HUES6 (cell line): Measurements from ENCODE around the gene HTRA3.

Source experiments
- H3K27ac ChIP-seq: 2 replicates; pipeline ENCODE4 v1.7.0; 2013; ENCODE audit warnings: low read depth, mild to moderate bottlenecking, low read length, inconsistent platforms
- H3K27me3 ChIP-seq: 2 replicates; pipeline ENCODE4 v1.6.1; 2013; ENCODE audit warnings: low read length; ENCODE audit not compliant: control insufficient read depth, insufficient read depth
- H3K36me3 ChIP-seq: 2 replicates; pipeline ENCODE4 v1.6.1; 2013; ENCODE audit warnings: low read length; ENCODE audit not compliant: control insufficient read depth, insufficient read depth
- H3K4me1 ChIP-seq: 2 replicates; pipeline ENCODE4 v1.6.1; 2013; ENCODE audit warnings: low read length; ENCODE audit not compliant: control insufficient read depth, insufficient read depth
- H3K4me3 ChIP-seq: 2 replicates; pipeline ENCODE4 v1.5.1; 2013; ENCODE audit warnings: low read depth, low read length
- H3K9ac ChIP-seq: one replicate; pipeline ENCODE4 v1.6.1; 2013; ENCODE audit warnings: mild to moderate bottlenecking, low read length
- H3K9me3 ChIP-seq: 2 replicates; pipeline ENCODE4 v1.6.1; 2013; ENCODE audit warnings: low read depth, low read length; ENCODE audit not compliant: control insufficient read depth, insufficient read depth

HTRA3 gene

DNA sequence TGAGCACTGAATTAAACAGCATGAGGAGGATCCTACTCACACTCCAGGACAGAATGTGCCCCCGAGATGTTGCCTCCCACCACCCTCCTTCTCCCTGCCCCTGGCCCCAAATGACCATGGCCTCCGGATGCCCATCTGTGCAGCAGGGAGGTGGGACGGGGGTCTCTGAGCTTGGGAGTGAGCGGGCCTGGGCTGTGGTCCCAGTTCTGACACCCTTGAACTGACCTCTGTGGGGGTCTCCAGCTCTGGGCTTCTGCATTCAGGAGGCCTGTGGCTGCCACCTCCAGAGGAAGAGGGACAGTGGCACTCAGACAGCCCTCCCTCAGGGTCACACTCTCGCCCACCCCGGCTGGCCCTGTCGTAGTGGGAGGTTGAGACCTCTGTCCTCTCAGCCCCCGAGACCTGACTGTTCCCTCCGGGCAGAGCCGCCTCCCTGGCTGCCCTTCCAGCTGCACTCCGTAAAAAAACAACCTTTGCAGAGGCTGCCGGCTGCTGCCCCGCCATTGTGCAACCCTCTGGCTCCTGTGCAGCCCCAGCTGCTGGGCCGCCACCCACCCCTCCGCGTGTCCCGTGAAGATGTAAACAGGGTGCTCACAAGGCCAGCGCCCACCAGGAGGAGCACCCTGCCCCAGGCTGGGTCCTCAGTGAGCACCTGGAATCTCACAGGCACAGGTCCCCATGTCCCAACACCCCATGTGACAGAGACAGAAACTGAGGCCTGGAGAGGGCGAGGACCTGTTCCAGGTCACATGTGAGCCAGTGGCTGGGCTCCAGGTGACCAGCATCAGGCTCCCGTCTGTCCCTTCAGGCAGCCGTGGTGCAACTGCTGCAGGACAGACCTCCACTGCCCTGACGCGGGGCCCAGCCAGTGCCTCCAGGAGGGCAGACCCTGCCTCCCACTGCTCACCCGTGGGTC is 39.6 kb downstream of the HTRA3 start:
- H3K9ac ChIP-seq, result no peak overlapping the region
- peaks cover 6% of the 10 kb centered on the region; the same call in 1 of the 2 replicates for H3K9me3 ChIP-seq
- no peaks in the 10 kb centered on the region for H3K36me3 ChIP-seq
- peaks cover 9% of the 10 kb centered on the region for H3K4me1 ChIP-seq
- no peak overlapping the region for H3K27ac ChIP-seq
- no peaks in the 10 kb centered on the region; the same call in 1 of the 2 replicates for H3K27me3 ChIP-seq
- no peak overlapping the region for H3K4me3 ChIP-seq

DNA sequence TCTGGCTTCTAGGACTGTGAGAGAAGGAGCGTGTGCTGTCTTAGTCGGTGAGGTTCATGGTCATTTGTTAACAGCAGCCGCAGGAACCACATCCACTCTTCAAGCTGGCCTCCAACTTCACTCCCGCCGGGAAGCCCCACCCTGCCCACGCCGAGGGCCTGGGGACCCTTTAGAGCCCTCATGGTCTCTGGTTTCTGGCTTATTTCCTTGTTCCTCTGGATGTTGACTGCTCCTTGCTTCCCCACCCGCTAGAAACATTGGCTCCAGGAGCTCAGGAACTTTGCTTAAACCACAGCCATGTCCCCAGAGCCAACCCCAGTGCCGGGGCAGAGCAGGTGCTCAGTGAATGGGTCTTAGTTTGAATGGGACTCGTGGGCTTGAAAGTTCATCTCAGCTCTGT is 40.8 kb downstream of the HTRA3 start:
- Histone ChIP-seq H3K9me3 (peaks cover 6% of the 10 kb centered on the region; the same call in 1 of the 2 replicates), H3K27ac (no peak overlapping the region), H3K4me3 (no peak overlapping the region), H3K27me3 (no peaks in the 10 kb centered on the region; the same call in 1 of the 2 replicates), H3K9ac (no peak overlapping the region), H3K36me3 (no peaks in the 10 kb centered on the region), H3K4me1 (peaks cover 12% of the 10 kb centered on the region)

DNA sequence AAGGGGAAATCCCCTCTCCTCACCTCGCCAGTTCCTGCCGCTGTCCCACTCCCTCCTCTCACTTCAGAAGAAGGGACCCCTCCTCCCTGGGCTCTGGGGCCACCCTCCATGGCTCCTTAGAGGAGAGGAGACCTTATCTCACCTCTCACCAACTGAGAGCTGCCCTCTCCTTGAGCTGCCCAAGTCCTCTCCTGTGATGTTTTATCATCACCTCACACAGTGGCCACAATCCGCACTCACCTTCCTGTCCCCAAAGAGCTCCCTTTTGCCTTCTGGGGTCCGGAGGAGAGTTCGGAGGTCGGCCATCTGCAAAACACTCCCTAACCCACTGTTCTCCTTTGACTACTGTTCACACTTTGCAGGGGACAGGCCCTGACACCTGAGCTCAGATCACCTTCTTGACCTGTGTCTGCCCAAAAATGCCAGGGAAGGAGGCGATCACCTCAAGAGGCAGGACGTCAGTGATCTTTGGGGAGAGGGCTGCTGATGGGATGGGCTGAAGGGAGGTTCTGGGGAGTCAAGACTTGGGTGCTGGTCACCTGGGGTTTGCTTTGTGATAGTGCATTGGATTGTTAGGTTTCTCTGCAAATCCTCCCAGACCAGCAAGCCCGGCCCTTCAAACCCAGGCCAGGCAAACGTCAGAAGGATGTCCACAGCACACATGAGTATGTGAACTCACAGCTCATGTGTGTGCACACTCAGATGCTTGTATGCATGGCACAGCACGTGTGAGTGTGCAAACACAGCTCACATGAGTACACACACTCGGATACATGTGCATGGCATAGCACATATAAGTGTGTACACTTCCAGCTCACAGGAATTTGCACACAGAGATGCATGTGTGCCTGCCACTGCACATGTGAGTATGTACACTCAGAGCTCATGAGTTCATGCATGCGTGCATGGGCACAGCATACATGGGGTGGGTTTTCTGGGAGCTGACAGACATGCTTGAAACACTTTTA is 41.8 kb downstream of the HTRA3 start:
- Histone ChIP-seq H3K4me1 (peaks cover 21% of the 10 kb centered on the region), H3K4me3 (no peak overlapping the region), H3K27me3 (no peaks in the 10 kb centered on the region; the same call in 1 of the 2 replicates), H3K27ac (no peak overlapping the region), H3K9me3 (peaks cover 6% of the 10 kb centered on the region; the same call in 1 of the 2 replicates), H3K36me3 (no peaks in the 10 kb centered on the region), H3K9ac (no peak overlapping the region)

DNA sequence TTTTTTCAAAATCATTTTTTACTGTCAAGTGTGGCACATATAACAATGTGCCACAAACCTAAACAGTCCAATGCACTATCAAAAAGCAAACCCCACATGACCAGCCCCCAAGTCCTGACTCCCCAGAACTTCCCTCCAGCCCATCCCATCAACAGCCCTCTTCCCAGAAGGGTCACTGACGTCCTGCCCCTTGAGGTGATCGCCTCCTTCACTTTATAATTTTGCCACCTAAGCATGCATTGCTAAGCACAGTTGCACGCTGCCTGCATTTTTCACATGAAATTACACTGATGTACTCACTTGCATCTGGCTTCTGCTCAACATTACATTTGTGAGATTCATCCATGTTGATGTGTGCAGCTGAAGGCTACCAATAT is 42.5 kb downstream of the HTRA3 start:
- no peaks in the 10 kb centered on the region; the same call in 1 of the 2 replicates for H3K27me3 ChIP-seq
- H3K9ac ChIP-seq, result no peak overlapping the region
- H3K4me1 ChIP-seq, result peaks cover 21% of the 10 kb centered on the region
- H3K9me3 ChIP-seq, result peaks cover 6% of the 10 kb centered on the region; the same call in 1 of the 2 replicates
- no peak overlapping the region for H3K4me3 ChIP-seq
- H3K27ac ChIP-seq, result no peak overlapping the region
- H3K36me3 ChIP-seq, result no peaks in the 10 kb centered on the region

DNA sequence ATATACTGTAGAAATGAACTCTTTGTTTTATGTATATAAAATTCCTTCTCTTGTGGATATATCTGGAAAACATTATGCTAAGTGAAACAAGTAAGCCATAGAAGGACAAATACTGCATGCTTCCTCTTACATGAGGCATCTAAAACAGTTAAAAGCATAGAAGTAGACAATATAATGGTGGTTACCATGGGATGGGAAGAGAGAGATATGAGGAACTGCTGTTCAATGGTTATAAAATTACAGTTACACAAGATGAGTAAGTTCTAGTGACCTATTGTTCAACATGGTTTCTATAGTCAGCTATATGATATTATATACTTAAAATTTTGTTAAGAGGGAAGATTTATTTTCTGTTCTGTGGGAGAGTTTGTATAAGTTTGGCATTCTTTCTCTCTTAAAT is 43.4 kb downstream of the HTRA3 start:
- Histone ChIP-seq H3K9me3 (peaks cover 6% of the 10 kb centered on the region; the same call in 1 of the 2 replicates), H3K4me1 (peaks cover 22% of the 10 kb centered on the region), H3K4me3 (no peak overlapping the region), H3K36me3 (no peaks in the 10 kb centered on the region), H3K27me3 (no peaks in the 10 kb centered on the region; the same call in 1 of the 2 replicates), H3K27ac (no peak overlapping the region), H3K9ac (no peak overlapping the region)

DNA sequence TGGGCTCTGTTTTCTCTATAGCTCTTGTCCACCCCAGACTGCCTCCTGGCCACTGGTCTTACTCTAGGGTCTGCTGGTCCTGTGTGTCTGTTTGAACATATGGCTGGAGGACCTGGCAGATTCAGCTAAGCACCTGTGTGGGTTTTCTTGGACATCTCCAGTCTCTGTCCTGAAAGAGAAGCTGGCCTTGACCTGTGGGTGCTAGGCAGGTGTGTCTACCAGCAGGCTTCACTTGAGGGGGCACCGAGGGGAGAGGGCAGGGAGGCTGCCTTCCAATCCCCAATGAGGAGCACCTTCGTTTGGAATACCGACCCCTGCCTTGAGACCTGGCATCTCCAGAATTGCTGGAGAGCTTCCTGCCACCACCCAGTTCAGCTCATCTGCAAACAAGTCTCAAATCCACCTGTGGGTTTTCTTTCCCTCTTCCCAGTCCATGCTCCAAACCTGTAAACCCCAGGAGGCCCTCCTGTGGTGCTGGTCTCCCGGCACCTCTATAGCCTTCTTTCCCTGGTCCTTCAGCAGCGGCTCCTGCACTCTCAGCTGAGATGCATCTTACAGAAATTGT is 45.2 kb downstream of the HTRA3 start:
- H3K9me3 ChIP-seq, result peaks cover 6% of the 10 kb centered on the region; the same call in 1 of the 2 replicates
- no peak overlapping the region for H3K9ac ChIP-seq
- H3K27me3 ChIP-seq, result no peaks in the 10 kb centered on the region; the same call in 1 of the 2 replicates
- peaks cover 22% of the 10 kb centered on the region for H3K4me1 ChIP-seq
- H3K36me3 ChIP-seq, result no peaks in the 10 kb centered on the region
- H3K27ac ChIP-seq, result no peak overlapping the region
- no peak overlapping the region for H3K4me3 ChIP-seq

DNA sequence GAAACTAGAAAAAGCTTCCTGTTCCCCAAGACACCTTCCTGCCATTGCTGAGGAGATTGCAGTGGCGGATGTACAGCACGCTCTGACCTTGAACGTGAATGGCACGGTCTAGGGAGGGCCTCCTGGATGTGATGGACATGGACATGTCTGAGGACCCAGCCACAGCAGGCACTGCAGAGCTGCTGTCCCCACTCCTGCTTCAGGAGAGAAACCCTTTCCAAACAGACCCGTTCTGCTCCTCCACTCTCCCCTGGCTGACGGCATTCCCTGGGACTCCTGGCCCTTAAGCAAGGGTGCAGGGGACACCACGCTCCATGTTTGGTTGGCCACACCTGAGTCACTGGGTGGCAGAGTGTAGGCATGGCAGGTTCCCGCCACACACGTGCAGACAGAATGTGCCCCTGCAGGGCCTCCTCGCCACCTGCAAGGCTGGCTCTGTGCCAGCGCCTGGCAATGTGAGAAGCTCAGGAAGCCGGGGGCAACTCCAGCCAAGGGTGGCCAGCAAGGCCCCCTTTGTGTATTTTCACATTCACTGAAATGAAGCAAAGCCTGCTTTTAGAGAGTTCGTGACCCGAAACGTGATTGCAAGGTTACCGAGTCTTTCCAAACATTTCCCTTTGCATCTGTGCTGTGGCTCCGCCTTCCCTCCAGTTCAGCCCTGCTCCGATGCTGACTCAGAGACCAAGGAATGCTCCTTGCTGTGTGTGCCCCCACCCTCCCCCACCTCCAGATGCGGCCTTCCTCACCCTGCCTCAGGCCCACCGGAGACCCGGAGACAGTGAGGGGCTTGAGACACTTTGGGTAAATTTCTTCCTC is 46.1 kb downstream of the HTRA3 start:
- Histone ChIP-seq H3K4me1 (peaks cover 22% of the 10 kb centered on the region), H3K36me3 (no peaks in the 10 kb centered on the region), H3K9ac (no peak overlapping the region), H3K27me3 (no peaks in the 10 kb centered on the region), H3K9me3 (peaks cover 6% of the 10 kb centered on the region; the same call in 1 of the 2 replicates), H3K4me3 (peak overlapping the region; percentile 24; the same call in 1 of the 2 replicates), H3K27ac (no peak overlapping the region)

DNA sequence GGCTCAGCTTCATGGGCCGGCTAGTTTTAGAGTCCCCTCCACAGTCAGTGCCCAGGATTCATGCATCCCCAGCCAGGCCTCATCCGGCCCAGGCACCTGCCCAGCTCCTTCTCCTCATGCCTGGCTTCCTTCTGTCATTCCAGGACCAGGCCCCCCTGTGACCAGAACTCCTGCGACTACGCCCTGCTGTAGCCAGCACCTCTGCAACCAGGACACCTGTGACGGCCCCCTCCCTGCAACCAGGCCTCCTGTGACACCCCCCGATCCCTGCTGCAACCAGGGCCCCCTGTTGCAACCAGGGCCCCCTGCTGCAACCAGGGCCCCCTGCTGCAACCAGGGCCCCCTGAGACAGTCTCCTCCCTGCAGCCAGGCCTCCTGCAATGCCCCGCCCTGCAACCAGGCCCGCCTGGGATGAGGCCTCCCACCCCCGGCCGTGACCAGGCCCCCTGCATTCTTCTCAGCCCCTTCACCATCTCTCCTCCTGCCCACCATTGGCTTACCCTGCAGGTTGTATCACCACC is 46.8 kb downstream of the HTRA3 start:
- Histone ChIP-seq H3K9ac (no peak overlapping the region), H3K4me1 (peaks cover 22% of the 10 kb centered on the region), H3K27me3 (no peaks in the 10 kb centered on the region), H3K9me3 (peaks cover 6% of the 10 kb centered on the region; the same call in 1 of the 2 replicates), H3K4me3 (no peak overlapping the region), H3K27ac (no peak overlapping the region), H3K36me3 (no peaks in the 10 kb centered on the region)

DNA sequence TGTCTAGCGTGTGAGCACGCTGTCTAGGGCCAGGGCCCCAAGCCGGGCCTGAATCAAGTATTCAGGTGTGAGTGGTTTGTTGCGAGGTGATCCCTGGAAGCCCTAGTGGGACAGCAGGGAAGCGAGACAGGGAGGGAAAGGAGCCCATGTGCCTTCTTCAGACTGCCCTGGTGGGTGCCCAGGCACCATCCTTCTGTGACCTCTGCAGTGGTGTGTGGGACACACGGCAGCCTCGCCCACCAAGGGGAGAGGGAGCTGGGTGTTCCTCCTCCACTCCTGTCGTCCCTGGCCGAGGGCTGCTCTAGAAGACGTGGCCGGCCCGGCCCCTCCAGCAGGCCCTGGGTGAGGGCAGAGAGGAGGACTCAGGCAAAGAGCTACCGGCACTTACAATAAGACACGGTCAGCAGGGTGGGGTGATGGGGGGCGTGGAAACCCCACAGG is 47.4 kb downstream of the HTRA3 start:
- H3K36me3 ChIP-seq, result no peaks in the 10 kb centered on the region

More for the DNA sequence above, 47.4 kb downstream of the HTRA3 start:
- Histone ChIP-seq H3K27ac (no peak overlapping the region), H3K27me3 (no peaks in the 10 kb centered on the region), H3K4me3 (no peak overlapping the region), H3K9me3 (peaks cover 6% of the 10 kb centered on the region; the same call in 1 of the 2 replicates), H3K4me1 (peaks cover 22% of the 10 kb centered on the region), H3K9ac (no peak overlapping the region)
